GM21515 (cell line): ENCODE results near the gene ERVFRD-1.

Source experiments
- ATAC-seq: cut with Tn5 transposase; IDR thresholded peaks from one replicate; pipeline ENCODE4 v1.9.1; 2021; ENCODE audit not compliant: unreplicated experiment

The ERVFRD-1 gene

GRCh38 chr6:11055127-11055627, 56.3 kb downstream of the ERVFRD-1 start:
- no peak for ATAC-seq

- no peak for ATAC-seq
These were observed 56.8 kb downstream of the ERVFRD-1 start for GRCh38 chr6:11054722-11055121.

GRCh38 chr6:11053307-11053706, 58.2 kb downstream of the ERVFRD-1 start:
- no peak for ATAC-seq
